ENCODE data around the gene RPL7A. TPM values are rescaled to one million over a fixed set of nuclear protein-coding genes. Genes with fewer than 3 reads are reported as not detected.

Gene RPL7A
- total and polyA plus RNA-seq, 2 of the 4 experiments (the other 2 are of a cell fraction) = 3,220 to 4,096 TPM

GRCh38 chr9:133349965-133350616, 2.1 kb downstream of the RPL7A start:
- peaks cover 16% of the 10 kb centered on the region for H3K4me1 ChIP-seq (ENCODE audit: control insufficient read depth, insufficient read depth, low read length)
- no peak overlapping the region for H3K56ac ChIP-seq (ENCODE audit: extremely low read depth, insufficient read depth, low read length)
- H3K4me2 ChIP-seq (ENCODE audit: low read depth, low read length) = no peak overlapping the region
- peaks cover 63% of the 10 kb centered on the region for H4K20me1 ChIP-seq (ENCODE audit: insufficient read depth, low read length)
- no peak for TF ChIP-seq RCOR1 (IDR thresholded peaks at IDR 0.05; ENCODE audit: insufficient replicate concordance, low read length)
- TF ChIP-seq NFE2L2 (IDR thresholded peaks at IDR 0.05; ENCODE audit: low read depth, low read length) = no peak
- TF ChIP-seq, protein P1, sequence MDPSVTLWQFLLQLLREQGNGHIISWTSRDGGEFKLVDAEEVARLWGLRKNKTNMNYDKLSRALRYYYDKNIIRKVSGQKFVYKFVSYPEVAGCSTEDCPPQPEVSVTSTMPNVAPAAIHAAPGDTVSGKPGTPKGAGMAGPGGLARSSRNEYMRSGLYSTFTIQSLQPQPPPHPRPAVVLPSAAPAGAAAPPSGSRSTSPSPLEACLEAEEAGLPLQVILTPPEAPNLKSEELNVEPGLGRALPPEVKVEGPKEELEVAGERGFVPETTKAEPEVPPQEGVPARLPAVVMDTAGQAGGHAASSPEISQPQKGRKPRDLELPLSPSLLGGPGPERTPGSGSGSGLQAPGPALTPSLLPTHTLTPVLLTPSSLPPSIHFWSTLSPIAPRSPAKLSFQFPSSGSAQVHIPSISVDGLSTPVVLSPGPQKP (IDR thresholded peaks at IDR 0.05; ENCODE audit: borderline replicate concordance, low read depth, low read length) = no peak
- TF ChIP-seq SMC3 (IDR thresholded peaks at IDR 0.05; ENCODE audit: low read depth, low read length) = no peak
- TF ChIP-seq USF2 (IDR thresholded peaks at IDR 0.05; ENCODE audit: low read depth, low read length) = no peak
- no peak for TF ChIP-seq POLR2A (IDR thresholded peaks at IDR 0.05; ENCODE audit: low read depth, low read length)
- no peak for TF ChIP-seq RFX5 (IDR thresholded peaks at IDR 0.05; ENCODE audit: low read depth, low read length)
- no peak for TF ChIP-seq MAZ (IDR thresholded peaks at IDR 0.05; ENCODE audit: borderline replicate concordance, low read depth, low read length)
- no peak for TF ChIP-seq RAD21 (IDR thresholded peaks at IDR 0.05; ENCODE audit: low read length)
- no peak for TF ChIP-seq MXI1 (IDR thresholded peaks at IDR 0.05; ENCODE audit: borderline replicate concordance, low read depth, low read length)
- TF ChIP-seq BHLHE40 (IDR thresholded peaks at IDR 0.05; ENCODE audit: low read depth, low read length) = no peak
- no peak overlapping the region for H3K14ac ChIP-seq (replicated peaks; ENCODE audit: low read depth, low read length)
- peaks cover 55% of the 10 kb centered on the region for H3K36me3 ChIP-seq (ENCODE audit: control insufficient read depth, insufficient read depth, low read length)
- H3K4me3 ChIP-seq (ENCODE audit: insufficient read depth, low read depth, low read length) = no peak overlapping the region
- no peak overlapping the region for H3K18ac ChIP-seq (ENCODE audit: low read depth, low read length)
- H3K27ac ChIP-seq (ENCODE audit: insufficient read depth, low read length) = no peak overlapping the region
- H4K8ac ChIP-seq (ENCODE audit: low read depth in 2 of 2, low read length in 2 of 2) = no peak overlapping the region; a peak in 1 of 4 replicates
- H3K9ac ChIP-seq (ENCODE audit: low read depth, low read length) = no peak overlapping the region
- no peak overlapping the region for H2BK5ac ChIP-seq (ENCODE audit: low read depth, low read length, poor library complexity, severe bottlenecking)
- no peaks in the 10 kb centered on the region for H3K9me3 ChIP-seq (ENCODE audit: control insufficient read depth, insufficient read depth, low read length)
- intact Hi-C loops (cut with micrococcal nuclease) = no loop called here
- dilution Hi-C loops (cut with HindIII; ENCODE audit: low sequenced_read_pairs, unreplicated experiment) = no loop called here
- in situ Hi-C loops (cut with MboI; ENCODE audit: low sequenced_read_pairs) = no loop called here
- WGBS, 2 experiments (ENCODE audit: extremely low coverage in 2 of 2, insufficient read length in 1 of 2) = 91% methylated on average over 12 of the region's 15 CpGs; no CpG with 5 or more reads in 1 of the 2 experiments
- DNase-seq (no peak), ATAC-seq (ENCODE audit: low read depth) (no peak)
- H3K27me3 ChIP-seq (ENCODE audit: control insufficient read depth, insufficient read depth, low read length) = no peaks in the 10 kb centered on the region
- H3K23ac ChIP-seq (ENCODE audit: low read depth, low read length) = no peak overlapping the region
- no peak overlapping the region for H2BK15ac ChIP-seq (ENCODE audit: low read depth, low read length)
- no peak overlapping the region for H4K5ac ChIP-seq (ENCODE audit: low read depth, low read length)
- ChIA-PET CTCF (no interaction called here), POLR2A (ENCODE audit: unreplicated experiment) (no interaction called here)
- H2AK9ac ChIP-seq (replicated peaks; ENCODE audit: low read depth, low read length, poor library complexity) = no peak overlapping the region
- H3K4ac ChIP-seq (ENCODE audit: low read depth, low read length) = no peak overlapping the region
- H2AK5ac ChIP-seq (ENCODE audit: low read depth, low read length) = no peak overlapping the region
- H3K9me1 ChIP-seq (ENCODE audit: insufficient read depth, low read length) = peaks cover 6% of the 10 kb centered on the region; the same call in 1 of the 2 replicates
- H2BK20ac ChIP-seq (ENCODE audit: low read depth, low read length) = no peak overlapping the region
- H4K91ac ChIP-seq (ENCODE audit: insufficient read depth, low read depth, low read length) = no peak overlapping the region
- H2BK120ac ChIP-seq (ENCODE audit: low read depth, low read length) = no peak overlapping the region
- H3K79me1 ChIP-seq (ENCODE audit: low read depth in 1 of 2, low read length in 2 of 2) = peaks cover 29 to 76% of the 10 kb centered on the region in 2 experiments
- H2AFZ ChIP-seq (replicated peaks; ENCODE audit: low read length, poor library complexity) = no peak overlapping the region
- no TSS peak for BruUV-seq (replicated peaks)

Data from IMR-90 (cell line).